HepG2 (cell line): Measurements from ENCODE around the gene ARIH2. TPM values are rescaled to one million over a fixed set of nuclear protein-coding genes. Genes with fewer than 3 reads are reported as not detected.
A peak's percentile ranks its signal among the peaks of the same experiment; 100 is the strongest.

ENCODE experiments used
- ATAC-seq: fragments of 200-7000 bp; cut with Tn5 transposase; 3 replicates; pipeline ENCODE4 v1.9.1; 2020; ENCODE audit warnings: mild to moderate bottlenecking, moderate library complexity
- BruUV-seq: library from RNA; stranded (reverse); fragments of 400-500 nt; replicated peaks from 2 replicates; lab custom pipeline; 2021; lab: Mats Ljungman, UMichigan
- CTCF ChIA-PET: fragments of 300-600 bp; formaldehyde crosslinking; extraction: SDS; loops from one replicate; lab custom pipeline; 2021; ENCODE audit warnings: low total read pairs, inconsistent platforms, low intra/inter-chr PET ratio; lab: Yijun Ruan, JAX
- POLR2A ChIA-PET: fragments of 350-600 bp; sonication (Branson Sonifier 250); formaldehyde crosslinking; loops from one replicate; lab custom pipeline; 2020; ENCODE audit warnings: antibody characterized with exemption, inconsistent platforms; lab: Yijun Ruan, JAX
- DNase-seq: peaks from one replicate; pipeline ENCODE4 v3.0.0-alpha.2; 2015; ENCODE audit warnings: low spot score
- FAIRE-seq: peaks from 3 replicates; lab custom pipeline; 2011; peaks lifted over from hg19 to GRCh38; lab: Jason Lieb, UNC
- H2AFZ ChIP-seq: one replicate; pipeline ENCODE4 v1.6.1; 2011; ENCODE audit warnings: low read length, inconsistent platforms
- H3K27ac ChIP-seq: fragments of 300-600 bp; 3 replicates; pipeline ENCODE4 v1.8.0; 2011; ENCODE audit warnings: mixed run types, mild to moderate bottlenecking, mixed read lengths, low read length, inconsistent platforms; ENCODE audit not compliant: insufficient read depth; ENCODE audit errors: extremely low read length
- H3K27me3 ChIP-seq, 2 experiments: fragments of 200-600 bp in 1 of 2; 2 replicates in 1 of 2; 3 replicates in 1 of 2; pipeline versions ENCODE4 v1.6.0 to v1.8.0; 2011; ENCODE audit warnings: low read length in 2 of 2, mild to moderate bottlenecking in 2 of 2, moderate library complexity in 2 of 2, inconsistent platforms in 1 of 2; ENCODE audit not compliant: insufficient read depth in 2 of 2, control insufficient read depth in 1 of 2
- H3K36me3 ChIP-seq, 2 experiments: fragments of 200-600 bp in 1 of 2; replicated peaks in 1 of 2; 2 replicates in 1 of 2; 3 replicates in 1 of 2; pipeline versions ENCODE4 v1.5.1 to v1.8.0; 2011; ENCODE audit warnings: low read length in 2 of 2, inconsistent platforms in 1 of 2; ENCODE audit not compliant: insufficient read depth in 2 of 2, control insufficient read depth in 1 of 2
- H3K4me1 ChIP-seq: 2 replicates; pipeline ENCODE4 v1.5.1; 2012; ENCODE audit warnings: low read length, inconsistent platforms; ENCODE audit not compliant: insufficient read depth
- H3K4me2 ChIP-seq: 2 replicates; pipeline ENCODE4 v1.6.0; 2011; ENCODE audit warnings: low read depth, low read length, inconsistent platforms
- H3K4me3 ChIP-seq, 3 experiments: fragments of 200-600 bp in 1 of 3; sonication (generic), shearing (Covaris generic) in 1 of 3; replicated peaks in 1 of 3; 2 replicates each; pipeline ENCODE4 v1.5.1; 2011 to 2016; ENCODE audit warnings: low read length in 3 of 3, inconsistent platforms in 2 of 3, low read depth in 2 of 3, mild to moderate bottlenecking in 2 of 3, control low read depth in 1 of 3, mixed read lengths in 1 of 3; ENCODE audit not compliant: insufficient read depth in 1 of 3
- H3K79me2 ChIP-seq: one replicate; pipeline ENCODE4 v1.6.1; 2011; ENCODE audit warnings: low read length, inconsistent platforms; ENCODE audit not compliant: insufficient read depth
- H3K9ac ChIP-seq: 2 replicates; pipeline ENCODE4 v1.6.0; 2011; ENCODE audit warnings: mild to moderate bottlenecking, low read depth, low read length, inconsistent platforms; ENCODE audit not compliant: insufficient read depth
- H3K9me3 ChIP-seq: 2 replicates; pipeline ENCODE4 v1.5.1; 2012; ENCODE audit warnings: mild to moderate bottlenecking, low read length
- H4K20me1 ChIP-seq: 2 replicates; pipeline ENCODE4 v1.6.0; 2011; ENCODE audit warnings: inconsistent platforms, mild to moderate bottlenecking, low read length, moderate library complexity; ENCODE audit not compliant: insufficient read depth
- FOXA3 ChIP-seq: IDR thresholded peaks from 2 replicates; pipeline ENCODE4 v1.6.1; 2016; ENCODE audit warnings: missing genetic modification reagents, missing compliant biosample characterization
- HMGXB4 ChIP-seq, 2 experiments: sonication (generic) in 1 of 2; formaldehyde crosslinking in 1 of 2; IDR thresholded peaks; 2 replicates each; pipeline versions ENCODE4 v1.4.0 to v1.6.1; 2018 to 2020; ENCODE audit warnings: missing genetic modification reagents in 2 of 2, borderline replicate concordance in 1 of 2, low read depth in 1 of 2, mild to moderate bottlenecking in 1 of 2, missing biosample characterization in 1 of 2
- HNRNPUL1 ChIP-seq: fragments of 200-400 bp; formaldehyde crosslinking; IDR thresholded peaks from 2 replicates; pipeline ENCODE4 v1.6.1; 2017; ENCODE audit warnings: low read depth, mild to moderate bottlenecking, low read length, moderate library complexity
- NFYC ChIP-seq: IDR thresholded peaks from 2 replicates; pipeline ENCODE4 v1.6.1; 2016; ENCODE audit warnings: missing genetic modification reagents, missing compliant biosample characterization
- POLR2A ChIP-seq, 2 experiments: IDR thresholded peaks; 2 replicates each; pipeline ENCODE4 v1.6.1; 2011; ENCODE audit warnings: low read depth in 2 of 2, low read length in 2 of 2, mild to moderate bottlenecking in 1 of 2, moderate library complexity in 1 of 2; ENCODE audit not compliant: insufficient read depth in 1 of 2
- SIX4 ChIP-seq: sonication (generic); formaldehyde crosslinking; IDR thresholded peaks from 2 replicates; pipeline ENCODE4 v1.4.0; 2020; ENCODE audit warnings: missing genetic modification reagents
- TBX2 ChIP-seq: sonication (generic); formaldehyde crosslinking; IDR thresholded peaks from 2 replicates; pipeline ENCODE4 v1.5.0; 2020; ENCODE audit warnings: missing genetic modification reagents, mild to moderate bottlenecking, borderline replicate concordance
- ZNF256 ChIP-seq: sonication (generic); formaldehyde crosslinking; conservative IDR thresholded peaks from 2 replicates; pipeline ENCODE4 v1.4.0; 2020; ENCODE audit warnings: missing genetic modification reagents
- ZNF263 ChIP-seq: sonication (generic); formaldehyde crosslinking; IDR thresholded peaks from 2 replicates; pipeline ENCODE4 v1.4.0; 2020; ENCODE audit warnings: missing genetic modification reagents
- ZNF274 ChIP-seq: sonication (generic); formaldehyde crosslinking; IDR thresholded peaks from 2 replicates; pipeline ENCODE4 v1.5.1; 2020; ENCODE audit warnings: mild to moderate bottlenecking, missing genetic modification reagents
- ZNF326 ChIP-seq: sonication (generic); formaldehyde crosslinking; IDR thresholded peaks from 2 replicates; pipeline ENCODE4 v1.4.0; 2020; ENCODE audit warnings: missing genetic modification reagents, borderline replicate concordance
- ZNF549 ChIP-seq: sonication (generic); formaldehyde crosslinking; IDR thresholded peaks from 2 replicates; pipeline ENCODE4 v1.5.0; 2020; ENCODE audit warnings: missing genetic modification reagents
- ZNF687 ChIP-seq: sonication (generic); formaldehyde crosslinking; IDR thresholded peaks from 2 replicates; pipeline ENCODE4 v1.5.1; 2020; ENCODE audit warnings: mild to moderate bottlenecking, missing genetic modification reagents, moderate library complexity
- ZNF768 ChIP-seq: sonication (generic); formaldehyde crosslinking; IDR thresholded peaks from 2 replicates; pipeline ENCODE4 v1.4.0; 2020; ENCODE audit warnings: missing genetic modification reagents
- ZNF850 ChIP-seq: sonication (generic); formaldehyde crosslinking; conservative IDR thresholded peaks from 2 replicates; pipeline ENCODE4 v1.9.0; 2021; ENCODE audit warnings: mild to moderate bottlenecking, missing genetic modification reagents
- WGBS: methylation state at CpG from one replicate; pipeline ENCODE4 v1.1.6; 2017; ENCODE audit warnings: low lambda C conversion rate; 5-methylcytosine and 5-hydroxymethylcytosine counted together
- in situ Hi-C: cut with HindIII; loops from 2 replicates; pipeline ENCODE4 v1.10.0; 2017; ENCODE audit warnings: low pct_unique_long_range_greater_than_20kb; ENCODE audit not compliant: extremely low pct_ligation_motif_present
- intact Hi-C: fragments of 100-400 bp; cut with micrococcal nuclease; formaldehyde crosslinking; loops from one replicate; pipeline ENCODE4 v1.10.0; 2022; ENCODE audit not compliant: unreplicated experiment
- polyA plus RNA-seq, 8 experiments: library from polyadenylated mRNA; depleted of rRNA in 3 of 8; stranded (reverse) in 7 of 8; unstranded in 1 of 8; fragments of >200 nt; fragmentation: Illumina TruSeq in 4 of 8; extraction: Trizol in 4 of 8; gene quantifications; 2 replicates each; pipeline versions ENCODE4 v1.2.1 to v1.2.3, GENCODE V29; 2011 to 2016; ENCODE audit warnings: low read depth in 4 of 8, missing spikeins in 1 of 8, mixed read lengths in 1 of 8; ENCODE audit not compliant: insufficient read depth in 1 of 8
- total RNA-seq, 5 experiments: library from RNA; depleted of rRNA; stranded (reverse); fragments of >200 nt; fragmentation: Illumina TruSeq; extraction: Trizol; gene quantifications; 2 replicates each; pipeline ENCODE4 v1.2.3, GENCODE V29; 2016; ENCODE audit warnings: low read depth in 1 of 5

Gene ARIH2
- total and polyA plus RNA-seq, 2 of the 13 experiments (the other 11 are each of a cell fraction or from before 2014, with no cell fraction given) = 64.8 to 83.3 TPM

GRCh38 chr3:49013738-49014660 is 95.4 kb downstream of the ARIH2 start:
- BruUV-seq = no TSS peak
- in situ Hi-C loops = no loop called here
- Histone ChIP-seq H3K9me3 (no peaks in the 10 kb centered on the region), H2AFZ (no peak overlapping the region), H3K9ac (no peak overlapping the region), H3K36me3 (peaks cover 20 to 48% of the 10 kb centered on the region in 2 experiments), H3K27me3 (no peaks in the 10 kb centered on the region), H3K4me2 (no peak overlapping the region), H3K4me3 (no peak overlapping the region), H3K4me1 (peaks cover 15% of the 10 kb centered on the region), H3K27ac (no peak overlapping the region), H4K20me1 (peaks cover 26% of the 10 kb centered on the region; the same call in 1 of the 2 replicates), H3K79me2 (peaks cover 19% of the 10 kb centered on the region)
- ATAC-seq = peak; percentile 68
- WGBS = 86% methylated on average over 19 of the region's 24 CpGs
- DNase-seq = peak; percentile 59
- CTCF ChIA-PET = interaction anchor here (1.1 to 1.5 kb wide), 2 partner anchors 17 to 26 kb away, joined by 3 to 12 read pairs; no protein-coding TSS in a partner anchor
- POLR2A ChIA-PET = interaction anchor here (0.5 to 12.8 kb wide), 4 partner anchors 8 to 117 kb away, joined by 3 to 280 read pairs (median 7); partner anchors contain the start of genes DALRD3, IMPDH2 and NDUFAF3
- intact Hi-C loops = loop anchor here (2.0 kb wide), 1 partner anchor 27 kb away; no protein-coding TSS in a partner anchor
- peak; percentile 54 for FAIRE-seq
- TF ChIP-seq HMGXB4 (CRISPR knock-in tag; IDR thresholded peaks at IDR 0.05; ENCODE audit: borderline replicate concordance in 1 of 2, low read depth in 1 of 2) (peak in 1 of 2 experiments; percentile 30; a peak in 1 of 4 replicates), SIX4 (CRISPR knock-in tag) (no peak), ZNF768 (CRISPR knock-in tag) (peak; percentile 62), ZNF263 (CRISPR knock-in tag) (no peak), FOXA3 (CRISPR knock-in tag) (no peak), HNRNPUL1 (no peak), POLR2A (IDR thresholded peaks at IDR 0.05; ENCODE audit: insufficient read depth in 1 of 2, low read depth in 2 of 2, low read length in 2 of 2) (peak in 1 of 2 experiments; percentile 38; a peak in 1 of 4 replicates), ZNF256 (CRISPR knock-in tag) (no peak), ZNF274 (CRISPR knock-in tag) (no peak), ZNF850 (CRISPR knock-in tag) (no peak), NFYC (CRISPR knock-in tag) (no peak), ZNF326 (no peak), TBX2 (CRISPR knock-in tag) (no peak; the same call in 1 of the 2 replicates), ZNF687 (CRISPR knock-in tag) (peak; percentile 39; the same call in 1 of the 2 replicates), ZNF549 (CRISPR knock-in tag) (no peak)
